Caco-2 (cell line): ENCODE results near the gene GREB1. TPM values are rescaled to one million over a fixed set of nuclear protein-coding genes. Genes with fewer than 3 reads are reported as not detected.
"Not testable (repeated sequence)": the region's sequence is repeated elsewhere in the genome, so short reads cannot be mapped to it uniquely, and the experiment has no call there.

Experiments used
- BruUV-seq: library from RNA; stranded (reverse); fragments of 400-500 nt; replicated peaks from 2 replicates; lab custom pipeline; 2021; lab: Mats Ljungman, UMichigan
- CTCF ChIA-PET: fragments of 300-600 bp; sonication (Branson Sonifier 250); formaldehyde crosslinking; loops from one replicate; lab custom pipeline; 2022; ENCODE audit warnings: antibody characterized with exemption; lab: Charles Lee
- POLR2A ChIA-PET: fragments of 300-600 bp; sonication (Branson Sonifier 250); formaldehyde crosslinking; loops from one replicate; lab custom pipeline; 2022; ENCODE audit warnings: antibody characterized with exemption; lab: Charles Lee
- DNase-seq, 2 experiments: peaks; one replicate each; pipeline versions ENCODE4 v3.0.0 to v3.0.0-alpha.2; 2020 to 2022
- H3K27me3 ChIP-seq: replicated peaks from 2 replicates; pipeline ENCODE4 v1.6.0; 2011; ENCODE audit warnings: low read length; ENCODE audit not compliant: control insufficient read depth, insufficient read depth
- H3K36me3 ChIP-seq: 2 replicates; pipeline ENCODE4 v1.5.1; 2011; ENCODE audit warnings: low read length; ENCODE audit not compliant: control insufficient read depth, insufficient read depth
- H3K4me1 ChIP-seq: fragments of 250-450 bp; sonication (Bioruptor Pico); 2 replicates; pipeline ENCODE4 v1.5.1; 2020; ENCODE audit warnings: mild to moderate bottlenecking
- H3K4me3 ChIP-seq: 2 replicates; pipeline ENCODE4 v1.5.1; 2011; ENCODE audit warnings: low read depth, mild to moderate bottlenecking, control low read depth, low read length
- H3K9me3 ChIP-seq: fragments of 250-450 bp; sonication (Bioruptor Pico); 2 replicates; pipeline ENCODE4 v1.5.1; 2020; ENCODE audit warnings: mild to moderate bottlenecking, moderate library complexity
- H3K27ac Mint-ChIP-seq: one replicate; pipeline ENCODE4 v1.8.0; 2022; ENCODE audit warnings: mixed read lengths; ENCODE audit not compliant: unreplicated experiment
- H3K27me3 Mint-ChIP-seq: one replicate; pipeline ENCODE4 v1.8.0; 2022; ENCODE audit warnings: mixed read lengths; ENCODE audit not compliant: insufficient read depth, unreplicated experiment
- H3K36me3 Mint-ChIP-seq: one replicate; pipeline ENCODE4 v1.8.0; 2022; ENCODE audit warnings: mild to moderate bottlenecking, mixed read lengths; ENCODE audit not compliant: insufficient read depth, unreplicated experiment
- H3K4me1 Mint-ChIP-seq: one replicate; pipeline ENCODE4 v1.8.0; 2022; ENCODE audit warnings: low read depth, mixed read lengths; ENCODE audit not compliant: unreplicated experiment
- H3K4me3 Mint-ChIP-seq: one replicate; pipeline ENCODE4 v1.8.0; 2022; ENCODE audit warnings: mild to moderate bottlenecking, moderate library complexity, mixed read lengths; ENCODE audit not compliant: unreplicated experiment
- H3K9me3 Mint-ChIP-seq: one replicate; pipeline ENCODE4 v1.8.0; 2022; ENCODE audit warnings: mixed read lengths; ENCODE audit not compliant: unreplicated experiment
- CTCF ChIP-seq, 2 experiments: fragments of 200-600 bp in 1 of 2; IDR thresholded peaks; 1 replicate in 1 of 2; 2 replicates in 1 of 2; pipeline versions ENCODE4 v1.5.1 to v1.8.0; 2011 to 2022; ENCODE audit warnings: antibody characterized with exemption in 1 of 2, control low read depth in 1 of 2, inconsistent platforms in 1 of 2, low read depth in 1 of 2, low read length in 1 of 2, mild to moderate bottlenecking in 1 of 2, moderate library complexity in 1 of 2; ENCODE audit not compliant: insufficient read depth in 1 of 2, severe bottlenecking in 1 of 2, unreplicated experiment in 1 of 2
- intact Hi-C: fragments of 100-400 bp; cut with micrococcal nuclease; formaldehyde crosslinking; loops from one replicate; pipeline ENCODE4 v1.10.0; 2022; ENCODE audit not compliant: unreplicated experiment
- total RNA-seq: library from RNA; stranded (reverse); gene quantifications from 2 replicates; pipeline ENCODE4 v1.2.3, GENCODE V29; 2022

Gene GREB1
- total RNA-seq, 1 experiment from 2014 or later, result 2.4 TPM

DNA sequence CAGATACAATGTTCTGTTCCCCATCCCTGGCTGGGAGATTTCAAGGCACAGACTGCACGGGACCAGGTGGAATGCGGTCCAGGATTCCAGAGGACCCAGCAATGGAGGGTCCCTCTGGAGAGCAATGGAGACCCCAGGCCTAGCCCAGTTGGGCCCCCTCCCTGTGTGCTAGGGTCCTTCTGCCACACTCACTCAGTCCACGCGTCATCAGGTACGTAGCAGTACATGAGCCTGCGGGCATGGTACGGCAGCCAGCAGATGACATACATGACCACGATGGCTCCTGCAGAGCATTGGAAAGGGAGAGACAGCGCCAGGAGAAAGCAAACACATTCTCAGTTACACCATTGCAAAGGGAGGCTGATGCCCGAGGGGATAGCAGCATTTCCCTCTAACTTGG lies 126.0 kb downstream of the GREB1 start:
- peaks cover 24% of the 10 kb centered on the region for H3K9me3 Mint-ChIP-seq
- no peak overlapping the region for H3K4me3 Mint-ChIP-seq
- no peaks in the 10 kb centered on the region for H3K36me3 Mint-ChIP-seq
- Histone ChIP-seq H3K27me3 (no peaks in the 10 kb centered on the region), H3K4me1 (peaks cover 20% of the 10 kb centered on the region), H3K4me3 (no peak overlapping the region), H3K36me3 (no peaks in the 10 kb centered on the region), H3K9me3 (peaks cover 7% of the 10 kb centered on the region)
- H3K27me3 Mint-ChIP-seq, result no peaks in the 10 kb centered on the region
- CTCF ChIA-PET, result no interaction called here
- intact Hi-C loops, result no loop called here
- peak in 1 of 2 experiments; percentile 22 for DNase-seq
- POLR2A ChIA-PET, result no interaction called here
- no TSS peak for BruUV-seq
- H3K27ac Mint-ChIP-seq, result no peak overlapping the region
- TF ChIP-seq CTCF (IDR thresholded peaks at IDR 0.05; ENCODE audit: insufficient read depth in 1 of 2, low read depth in 1 of 2, low read length in 1 of 2, severe bottlenecking in 1 of 2, unreplicated experiment in 1 of 2), result no peak
- H3K4me1 Mint-ChIP-seq, result peaks cover 12% of the 10 kb centered on the region

GRCh38 chr2:11660396-11660795 lies 126.6 kb downstream of the GREB1 start:
- H3K36me3 ChIP-seq, H3K27me3 Mint-ChIP-seq, POLR2A ChIA-PET, BruUV-seq, H3K4me3 Mint-ChIP-seq, intact Hi-C loops, H3K27me3 ChIP-seq, H3K9me3 ChIP-seq, H3K36me3 Mint-ChIP-seq, H3K4me3 ChIP-seq, H3K27ac Mint-ChIP-seq, CTCF ChIA-PET: not testable (repeated sequence)
- peaks cover 15% of the 10 kb centered on the region for H3K4me1 ChIP-seq
- DNase-seq, result peak in 1 of 2 experiments; percentile 18
- Mint-ChIP-seq H3K9me3 (peaks cover 24% of the 10 kb centered on the region), H3K4me1 (peaks cover 12% of the 10 kb centered on the region)

DNA sequence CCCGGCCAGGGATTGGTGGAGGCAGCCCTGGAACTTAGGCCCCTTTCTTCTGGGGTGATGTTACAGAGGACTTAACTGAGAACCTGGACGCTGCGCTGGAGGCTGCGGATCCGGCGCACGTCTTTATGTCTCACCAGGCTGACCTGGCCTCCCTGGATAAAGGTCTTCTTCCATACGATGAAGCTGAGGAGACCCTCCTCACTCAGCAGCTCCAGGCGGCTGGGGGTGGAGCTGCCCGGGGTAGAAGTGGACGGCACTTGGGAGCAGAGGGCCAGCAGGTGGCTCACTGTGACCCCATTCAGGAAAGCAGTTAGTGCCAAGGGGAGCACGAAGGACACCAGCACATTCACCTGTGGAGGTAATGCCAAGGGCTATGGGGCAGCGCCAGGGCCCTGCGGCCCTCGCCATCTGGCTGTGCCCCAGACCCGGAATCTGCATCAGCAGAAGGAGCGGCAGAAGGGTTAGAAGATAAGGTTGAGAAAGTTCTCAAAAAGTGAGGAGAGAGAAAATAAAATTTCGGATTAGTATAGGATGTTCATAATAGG lies 128.1 kb downstream of the GREB1 start:
- peak in 1 of 2 experiments; percentile 6 for DNase-seq

More for the DNA sequence above, 128.1 kb downstream of the GREB1 start:
- Mint-ChIP-seq H3K27me3 (no peaks in the 10 kb centered on the region), H3K4me1 (peaks cover 3% of the 10 kb centered on the region), H3K9me3 (peaks cover 24% of the 10 kb centered on the region), H3K36me3 (no peaks in the 10 kb centered on the region), H3K27ac (no peak overlapping the region), H3K4me3 (no peak overlapping the region)
- intact Hi-C loops, result no loop called here
- Histone ChIP-seq H3K4me3 (no peak overlapping the region), H3K4me1 (peaks cover 2% of the 10 kb centered on the region), H3K36me3 (no peaks in the 10 kb centered on the region), H3K27me3 (no peaks in the 10 kb centered on the region), H3K9me3 (peaks cover 7% of the 10 kb centered on the region)
- TF ChIP-seq CTCF (IDR thresholded peaks at IDR 0.05; ENCODE audit: insufficient read depth in 1 of 2, low read depth in 1 of 2, low read length in 1 of 2, severe bottlenecking in 1 of 2, unreplicated experiment in 1 of 2), result no peak
- no TSS peak for BruUV-seq
- CTCF ChIA-PET, result no interaction called here
- POLR2A ChIA-PET, result no interaction called here
